PFSK-1 (cell line): ENCODE data around the gene UBTF.

Experiments
- POLR2AphosphoS5 ChIP-seq: IDR thresholded peaks from 2 replicates; pipeline ENCODE4 v1.6.1; 2012; ENCODE audit warnings: low read depth, mild to moderate bottlenecking, control low read depth, low read length, moderate library complexity
- REST ChIP-seq, 2 experiments: IDR thresholded peaks; 2 replicates each; pipeline versions ENCODE4 v1.6.1 to v1.8.0; 2011 to 2012; ENCODE audit warnings: low read depth in 2 of 2, low read length in 2 of 2, control low read depth in 1 of 2, inconsistent platforms in 1 of 2, mild to moderate bottlenecking in 1 of 2, moderate library complexity in 1 of 2; ENCODE audit not compliant: insufficient read depth in 1 of 2
- SIN3A ChIP-seq: IDR thresholded peaks from 2 replicates; pipeline ENCODE4 v1.6.1; 2012; ENCODE audit warnings: mild to moderate bottlenecking, low read length, moderate library complexity, borderline replicate concordance; ENCODE audit not compliant: insufficient read depth
- TAF1 ChIP-seq: IDR thresholded peaks from 2 replicates; pipeline ENCODE4 v1.6.1; 2012; ENCODE audit warnings: low read length, control low read depth, borderline replicate concordance; ENCODE audit not compliant: insufficient read depth

- TF ChIP-seq REST (IDR thresholded peaks at IDR 0.05; ENCODE audit: insufficient read depth in 1 of 2, low read depth in 2 of 2, low read length in 2 of 2) (no peak), SIN3A (no peak), POLR2AphosphoS5 (no peak), TAF1 (no peak)
These were observed 2.8 kb downstream of the UBTF start for GRCh38 chr17:44216694-44217093.
